GM18507 (cell line): ENCODE results near the gene MCU.
"Not testable (repeated sequence)": the region's sequence is repeated elsewhere in the genome, so short reads cannot be mapped to it uniquely, and the experiment has no call there.

Experiments used
- DNase-seq: peaks from one replicate; pipeline ENCODE4 v3.0.0; 2011; ENCODE audit warnings: low read depth; ENCODE audit not compliant: insufficient read length; ENCODE audit errors: extremely low spot score
- FAIRE-seq: peaks from 2 replicates; lab custom pipeline; 2011; peaks lifted over from hg19 to GRCh38; lab: Jason Lieb, UNC

MCU gene

GRCh38 chr10:72912736-72913135 is 220.8 kb downstream of the MCU start:
- FAIRE-seq (no peak), DNase-seq (no peak)

GRCh38 chr10:72913287-72913686 is 221.3 kb downstream of the MCU start:
- DNase-seq (no peak), FAIRE-seq (no peak)

- FAIRE-seq, DNase-seq: not testable (repeated sequence)
Measured at GRCh38 chr10:72917201-72917600, 225.3 kb downstream of the MCU start.

GRCh38 chr10:72917803-72918332 is 225.9 kb downstream of the MCU start:
- not testable (repeated sequence) for DNase-seq
- FAIRE-seq = peak; percentile 44

- DNase-seq = no peak
- FAIRE-seq = no peak
Measured at GRCh38 chr10:72918352-72918751, 226.4 kb downstream of the MCU start.

- not testable (repeated sequence) for FAIRE-seq, DNase-seq
Measured at GRCh38 chr10:72921147-72921683, 229.3 kb downstream of the MCU start.

GRCh38 chr10:72924351-72924750 is 232.4 kb downstream of the MCU start:
- DNase-seq = no peak

GRCh38 chr10:72925951-72926465 is 234.1 kb downstream of the MCU start:
- no peak for FAIRE-seq
- DNase-seq = no peak

More at GRCh38 chr10:72924351-72924750, 232.4 kb downstream of the MCU start:
- FAIRE-seq = no peak

GRCh38 chr10:72927485-72927884 is 235.5 kb downstream of the MCU start:
- DNase-seq = no peak
- FAIRE-seq = no peak

- DNase-seq = no peak
- FAIRE-seq = no peak
Measured at GRCh38 chr10:72928798-72929197, 236.9 kb downstream of the MCU start.

GRCh38 chr10:72930276-72930675 is 238.3 kb downstream of the MCU start:
- FAIRE-seq (no peak), DNase-seq (no peak)

GRCh38 chr10:72932259-72933015 is 240.5 kb downstream of the MCU start:
- DNase-seq (no peak), FAIRE-seq (no peak)

- FAIRE-seq = no peak
- no peak for DNase-seq
Measured at GRCh38 chr10:72935361-72935760, 243.4 kb downstream of the MCU start.
